ENCODE measurements around the gene WDFY2.

Gene WDFY2

GRCh38 chr13:51742031-51742430, 157.8 kb downstream of the WDFY2 start:
- Histone ChIP-seq H3K4me1 (ENCODE audit: control insufficient read depth in 5 of 5, insufficient read depth in 5 of 5, low read length in 5 of 5) (peaks cover 0 to 43% (median 29%) of the 10 kb centered on the region in 5 donors), H3K36me3 (ENCODE audit: control insufficient read depth in 5 of 5, insufficient read depth in 5 of 5, low read length in 5 of 5) (peaks cover 0 to 32% (median 2%) of the 10 kb centered on the region in 5 donors), H3K27me3 (ENCODE audit: control insufficient read depth in 5 of 5, insufficient read depth in 4 of 5, low read length in 5 of 5) (no peaks in the 10 kb centered on the region), H3K9me3 (ENCODE audit: control insufficient read depth in 5 of 5, low read length in 5 of 5) (no peaks in the 10 kb centered on the region), H3K27ac (ENCODE audit: low read depth, low read length) (peak overlapping the region; percentile 84), H3K9ac (ENCODE audit: low read length in 5 of 5) (peak overlapping the region in 2 of 5 donors; percentile 4 to 74), H3K4me3 (ENCODE audit: low read depth in 1 of 5, low read length in 5 of 5) (no peak overlapping the region)

GRCh38 chr13:51742611-51743010, 158.3 kb downstream of the WDFY2 start:
- no peaks in the 10 kb centered on the region for H3K27me3 ChIP-seq (ENCODE audit: control insufficient read depth in 5 of 5, insufficient read depth in 4 of 5, low read length in 5 of 5)
- peak overlapping the region in 1 of 5 donors; percentile 74 for H3K9ac ChIP-seq (ENCODE audit: low read length in 5 of 5)
- H3K9me3 ChIP-seq (ENCODE audit: control insufficient read depth in 5 of 5, low read length in 5 of 5): peaks cover 0 to 1% (median 0%) of the 10 kb centered on the region in 5 donors
- H3K4me3 ChIP-seq (ENCODE audit: low read depth in 1 of 5, low read length in 5 of 5): no peak overlapping the region
- H3K36me3 ChIP-seq (ENCODE audit: control insufficient read depth in 5 of 5, insufficient read depth in 5 of 5, low read length in 5 of 5): peaks cover 0 to 32% (median 2%) of the 10 kb centered on the region in 5 donors
- peak overlapping the region; percentile 84 for H3K27ac ChIP-seq (ENCODE audit: low read depth, low read length)
- H3K4me1 ChIP-seq (ENCODE audit: control insufficient read depth in 5 of 5, insufficient read depth in 5 of 5, low read length in 5 of 5): peaks cover 0 to 43% (median 30%) of the 10 kb centered on the region in 5 donors

GRCh38 chr13:51745243-51745642, 161.0 kb downstream of the WDFY2 start:
- peaks cover 2 to 27% (median 4%) of the 10 kb centered on the region in 5 donors for H3K36me3 ChIP-seq (ENCODE audit: control insufficient read depth in 5 of 5, insufficient read depth in 5 of 5, low read length in 5 of 5)
- no peak overlapping the region for H3K9ac ChIP-seq (ENCODE audit: low read length in 5 of 5)
- no peaks in the 10 kb centered on the region for H3K27me3 ChIP-seq (ENCODE audit: control insufficient read depth in 5 of 5, insufficient read depth in 4 of 5, low read length in 5 of 5)
- H3K4me1 ChIP-seq (ENCODE audit: control insufficient read depth in 5 of 5, insufficient read depth in 5 of 5, low read length in 5 of 5): peaks cover 0 to 29% (median 20%) of the 10 kb centered on the region in 5 donors
- no peak overlapping the region for H3K27ac ChIP-seq (ENCODE audit: low read depth, low read length)
- peaks cover 2 to 8% (median 7%) of the 10 kb centered on the region in 5 donors for H3K9me3 ChIP-seq (ENCODE audit: control insufficient read depth in 5 of 5, low read length in 5 of 5)
- no peak overlapping the region for H3K4me3 ChIP-seq (ENCODE audit: low read depth in 1 of 5, low read length in 5 of 5)

GRCh38 chr13:51746802-51747201, 162.5 kb downstream of the WDFY2 start:
- peaks cover 2 to 8% (median 7%) of the 10 kb centered on the region in 5 donors for H3K9me3 ChIP-seq (ENCODE audit: control insufficient read depth in 5 of 5, low read length in 5 of 5)
- H3K9ac ChIP-seq (ENCODE audit: low read length in 5 of 5): no peak overlapping the region
- H3K4me1 ChIP-seq (ENCODE audit: control insufficient read depth in 5 of 5, insufficient read depth in 5 of 5, low read length in 5 of 5): peaks cover 0 to 15% (median 10%) of the 10 kb centered on the region in 5 donors
- H3K36me3 ChIP-seq (ENCODE audit: control insufficient read depth in 5 of 5, insufficient read depth in 5 of 5, low read length in 5 of 5): peaks cover 2 to 21% (median 8%) of the 10 kb centered on the region in 5 donors
- H3K4me3 ChIP-seq (ENCODE audit: low read depth in 1 of 5, low read length in 5 of 5): no peak overlapping the region
- no peaks in the 10 kb centered on the region for H3K27me3 ChIP-seq (ENCODE audit: control insufficient read depth in 5 of 5, insufficient read depth in 4 of 5, low read length in 5 of 5)
- H3K27ac ChIP-seq (ENCODE audit: low read depth, low read length): peak overlapping the region; percentile 55

- no peak overlapping the region for H3K4me3 ChIP-seq (ENCODE audit: low read depth in 1 of 5, low read length in 5 of 5)
- H3K27me3 ChIP-seq (ENCODE audit: control insufficient read depth in 5 of 5, insufficient read depth in 4 of 5, low read length in 5 of 5): no peaks in the 10 kb centered on the region
- peaks cover 7 to 25% (median 14%) of the 10 kb centered on the region in 5 donors for H3K36me3 ChIP-seq (ENCODE audit: control insufficient read depth in 5 of 5, insufficient read depth in 5 of 5, low read length in 5 of 5)
- peaks cover 2 to 8% (median 7%) of the 10 kb centered on the region in 5 donors for H3K9me3 ChIP-seq (ENCODE audit: control insufficient read depth in 5 of 5, low read length in 5 of 5)
- peak overlapping the region; percentile 55 for H3K27ac ChIP-seq (ENCODE audit: low read depth, low read length)
- no peak overlapping the region for H3K9ac ChIP-seq (ENCODE audit: low read length in 5 of 5)
- H3K4me1 ChIP-seq (ENCODE audit: control insufficient read depth in 5 of 5, insufficient read depth in 5 of 5, low read length in 5 of 5): peaks cover 0 to 8% (median 2%) of the 10 kb centered on the region in 5 donors
These were observed 163.5 kb downstream of the WDFY2 start for GRCh38 chr13:51747438-51748434.

GRCh38 chr13:51756651-51757050, 172.4 kb downstream of the WDFY2 start:
- Histone ChIP-seq H3K9me3 (ENCODE audit: control insufficient read depth in 5 of 5, low read length in 5 of 5) (no peaks in the 10 kb centered on the region), H3K36me3 (ENCODE audit: control insufficient read depth in 5 of 5, insufficient read depth in 5 of 5, low read length in 5 of 5) (peaks cover 20 to 76% (median 54%) of the 10 kb centered on the region in 5 donors), H3K9ac (ENCODE audit: low read length in 5 of 5) (no peak overlapping the region), H3K27ac (ENCODE audit: low read depth, low read length) (peak overlapping the region; percentile 40), H3K27me3 (ENCODE audit: control insufficient read depth in 5 of 5, insufficient read depth in 4 of 5, low read length in 5 of 5) (no peaks in the 10 kb centered on the region), H3K4me3 (ENCODE audit: low read depth in 1 of 5, low read length in 5 of 5) (no peak overlapping the region), H3K4me1 (ENCODE audit: control insufficient read depth in 5 of 5, insufficient read depth in 5 of 5, low read length in 5 of 5) (peaks cover 0 to 11% (median 4%) of the 10 kb centered on the region in 5 donors)

- no peaks in the 10 kb centered on the region for H3K9me3 ChIP-seq (ENCODE audit: control insufficient read depth in 5 of 5, low read length in 5 of 5)
- no peak overlapping the region for H3K27ac ChIP-seq (ENCODE audit: low read depth, low read length)
- H3K27me3 ChIP-seq (ENCODE audit: control insufficient read depth in 5 of 5, insufficient read depth in 4 of 5, low read length in 5 of 5): no peaks in the 10 kb centered on the region
- H3K36me3 ChIP-seq (ENCODE audit: control insufficient read depth in 5 of 5, insufficient read depth in 5 of 5, low read length in 5 of 5): peaks cover 15 to 72% (median 43%) of the 10 kb centered on the region in 5 donors
- no peak overlapping the region for H3K4me3 ChIP-seq (ENCODE audit: low read depth in 1 of 5, low read length in 5 of 5)
- no peak overlapping the region for H3K9ac ChIP-seq (ENCODE audit: low read length in 5 of 5)
- peaks cover 0 to 12% (median 5%) of the 10 kb centered on the region in 5 donors for H3K4me1 ChIP-seq (ENCODE audit: control insufficient read depth in 5 of 5, insufficient read depth in 5 of 5, low read length in 5 of 5)
These were observed 174.4 kb downstream of the WDFY2 start for GRCh38 chr13:51758691-51759090.

GRCh38 chr13:51759240-51759639, 175.0 kb downstream of the WDFY2 start:
- Histone ChIP-seq H3K27me3 (ENCODE audit: control insufficient read depth in 5 of 5, insufficient read depth in 4 of 5, low read length in 5 of 5) (no peaks in the 10 kb centered on the region), H3K9ac (ENCODE audit: low read length in 5 of 5) (no peak overlapping the region), H3K36me3 (ENCODE audit: control insufficient read depth in 5 of 5, insufficient read depth in 5 of 5, low read length in 5 of 5) (peaks cover 15 to 69% (median 40%) of the 10 kb centered on the region in 5 donors), H3K4me1 (ENCODE audit: control insufficient read depth in 5 of 5, insufficient read depth in 5 of 5, low read length in 5 of 5) (peaks cover 3 to 18% (median 5%) of the 10 kb centered on the region in 5 donors), H3K4me3 (ENCODE audit: low read depth in 1 of 5, low read length in 5 of 5) (no peak overlapping the region), H3K27ac (ENCODE audit: low read depth, low read length) (peak overlapping the region; percentile 78), H3K9me3 (ENCODE audit: control insufficient read depth in 5 of 5, low read length in 5 of 5) (no peaks in the 10 kb centered on the region)

- H3K4me3 ChIP-seq (ENCODE audit: low read depth in 1 of 5, low read length in 5 of 5): peak overlapping the region in 4 of 5 donors; percentile 6 to 37 (median 29)
- H3K36me3 ChIP-seq (ENCODE audit: control insufficient read depth in 5 of 5, insufficient read depth in 5 of 5, low read length in 5 of 5): peaks cover 12 to 64% (median 35%) of the 10 kb centered on the region in 5 donors
- peak overlapping the region; percentile 78 for H3K27ac ChIP-seq (ENCODE audit: low read depth, low read length)
- no peaks in the 10 kb centered on the region for H3K27me3 ChIP-seq (ENCODE audit: control insufficient read depth in 5 of 5, insufficient read depth in 4 of 5, low read length in 5 of 5)
- H3K9ac ChIP-seq (ENCODE audit: low read length in 5 of 5): peak overlapping the region in 2 of 5 donors; percentile 21 to 58
- peaks cover 9 to 27% (median 14%) of the 10 kb centered on the region in 5 donors for H3K4me1 ChIP-seq (ENCODE audit: control insufficient read depth in 5 of 5, insufficient read depth in 5 of 5, low read length in 5 of 5)
- no peaks in the 10 kb centered on the region for H3K9me3 ChIP-seq (ENCODE audit: control insufficient read depth in 5 of 5, low read length in 5 of 5)
These were observed 176.3 kb downstream of the WDFY2 start for GRCh38 chr13:51760592-51760991.
